Aorta (tissue), 5 donors: Measurements from ENCODE around the gene IL1A. TPM values are rescaled to one million over a fixed set of nuclear protein-coding genes. Genes with fewer than 3 reads are reported as not detected.

Experiments
- ATAC-seq: fragments of 200-7000 bp; cut with Tn5 transposase; one replicate; pipeline ENCODE4 v1.9.1; 2022; ENCODE audit warnings: moderate library complexity; ENCODE audit not compliant: low FRiP score
- DNase-seq, 2 donors: peaks; one replicate each; pipeline ENCODE4 v3.0.0-alpha.2; 2020
- H3K27ac ChIP-seq, 2 donors: one replicate each; pipeline ENCODE4 v1.5.1; 2013; ENCODE audit warnings: low read length in 2 of 2, mild to moderate bottlenecking in 2 of 2, moderate library complexity in 2 of 2, control low read depth in 1 of 2, inconsistent platforms in 1 of 2, low read depth in 1 of 2
- H3K27me3 ChIP-seq, 2 donors: one replicate each; pipeline ENCODE4 v1.6.1; 2013; ENCODE audit warnings: control low read depth in 1 of 2, low read length in 1 of 2, mild to moderate bottlenecking in 1 of 2, moderate library complexity in 1 of 2; ENCODE audit not compliant: insufficient read depth in 2 of 2, control insufficient read depth in 1 of 2
- H3K36me3 ChIP-seq, 2 donors: one replicate each; pipeline ENCODE4 v1.6.1; 2013; ENCODE audit warnings: control low read depth in 1 of 2, low read length in 1 of 2, mild to moderate bottlenecking in 1 of 2; ENCODE audit not compliant: insufficient read depth in 2 of 2, control insufficient read depth in 1 of 2
- H3K4me1 ChIP-seq, 2 donors: one replicate each; pipeline ENCODE4 v1.6.1; 2013; ENCODE audit warnings: low read length in 2 of 2, control low read depth in 1 of 2, mild to moderate bottlenecking in 1 of 2, moderate library complexity in 1 of 2; ENCODE audit not compliant: insufficient read depth in 2 of 2, control insufficient read depth in 1 of 2
- H3K4me3 ChIP-seq, 2 donors: one replicate each; pipeline ENCODE4 v1.5.1; 2013; ENCODE audit warnings: low read length in 2 of 2, control low read depth in 1 of 2, mild to moderate bottlenecking in 1 of 2
- H3K9me3 ChIP-seq: one replicate; pipeline ENCODE4 v1.6.1; 2013; ENCODE audit warnings: mild to moderate bottlenecking, low read length; ENCODE audit not compliant: control insufficient read depth
- WGBS, 2 donors: extraction: QIAGEN DNeasy Blood & Tissue Kit; methylation state at CpG; one replicate each; pipeline ENCODE4 v1.1.7; 2013; 5-methylcytosine and 5-hydroxymethylcytosine counted together
- intact Hi-C, 2 donors: fragments of 100-400 bp; cut with DNase I; formaldehyde crosslinking; loops; one replicate each; pipeline versions ENCODE4 v1.14.2 to v1.15.0; 2022
- polyA plus RNA-seq, 2 donors: library from polyadenylated mRNA; stranded (reverse); fragments of 200-250 nt; gene quantifications; one replicate each; pipeline ENCODE4 v1.2.3, GENCODE V29; 2013
- total RNA-seq, 2 donors: library from RNA; stranded (reverse); fragmentation: NEBNext Ultra II Directional; extraction: Animal tissue kit (Norgen Biotek cat#: 25700); gene quantifications; one replicate each; pipeline ENCODE4 v1.2.1, GENCODE V29; 2021
- donor health status: healthy with polysubstance abuse.
- donor health status: Bipolar disorder and iron deficiency.
- donor health status: DM: no; HTN: no; CAD: no.
- donor health status: DM: no; HTN: no; CAD: no.
- donor health status: DM: yes; HTN: yes; CAD: no.

IL1A gene
- total and polyA plus RNA-seq, 4 donors: 0.19 TPM; not detected in 3

DNA sequence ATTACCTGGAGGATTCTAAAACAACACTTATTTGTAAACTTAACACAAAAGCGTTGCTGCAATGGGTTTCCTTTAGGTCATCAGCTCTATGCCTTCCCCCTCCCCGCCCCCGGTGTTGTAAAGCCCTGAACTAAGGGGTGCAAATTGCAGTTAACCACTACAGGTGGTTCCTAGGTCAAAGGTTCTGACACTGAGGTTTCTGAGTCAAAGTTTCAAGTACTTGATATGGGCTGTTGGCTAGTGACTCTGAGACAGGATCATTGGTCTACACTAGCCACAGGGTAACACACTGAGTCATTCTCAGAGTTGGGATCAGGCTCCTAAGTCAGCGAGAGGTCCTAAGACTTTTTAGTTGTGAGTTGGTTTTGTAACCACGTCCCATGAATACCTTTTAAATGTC is 36.8 kb upstream of the IL1A start:
- Histone ChIP-seq H3K4me1 (no peaks in the 10 kb centered on the region), H3K27me3 (no peaks in the 10 kb centered on the region), H3K36me3 (no peaks in the 10 kb centered on the region), H3K27ac (no peak overlapping the region), H3K4me3 (no peak overlapping the region), H3K9me3 (peaks cover 2% of the 10 kb centered on the region)
- WGBS, 2 donors: 64 to 72% methylated on average over 5 of the region's 5 CpGs
- intact Hi-C loops: no loop called here
- DNase-seq (no peak), ATAC-seq (no peak)

DNA sequence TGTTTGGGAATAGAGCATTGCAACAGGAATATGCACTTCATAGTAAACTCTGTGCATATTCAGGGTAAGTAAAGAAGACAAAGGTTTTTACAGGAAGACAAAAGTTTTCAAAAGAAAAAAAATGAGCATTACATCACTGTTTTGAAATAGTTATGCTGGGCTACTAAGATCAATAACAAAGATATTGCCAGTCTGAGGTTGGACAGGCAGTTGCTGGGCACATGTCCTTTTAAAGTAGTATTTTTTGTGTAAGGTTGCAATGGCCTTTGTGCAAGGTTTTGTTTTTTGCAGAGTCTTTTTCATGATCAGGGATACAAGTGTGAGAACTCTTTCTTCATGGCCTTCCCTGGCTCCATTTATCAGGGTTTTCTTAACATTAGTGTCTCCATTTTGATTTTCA is 36.0 kb upstream of the IL1A start:
- Histone ChIP-seq H3K27me3 (no peaks in the 10 kb centered on the region), H3K27ac (no peak overlapping the region), H3K4me3 (no peak overlapping the region), H3K9me3 (peaks cover 2% of the 10 kb centered on the region), H3K36me3 (no peaks in the 10 kb centered on the region), H3K4me1 (no peaks in the 10 kb centered on the region)
- ATAC-seq (no peak), DNase-seq (no peak)
- intact Hi-C loops: no loop called here

GRCh38 chr2:112819081-112819480 is 34.8 kb upstream of the IL1A start:
- DNase-seq: no peak
- no peak for ATAC-seq
- WGBS, 2 donors: 88 to 90% methylated on average over 7 of the region's 7 CpGs
- no peaks in the 10 kb centered on the region for H3K4me1 ChIP-seq
- H3K27ac ChIP-seq: no peak overlapping the region
- H3K4me3 ChIP-seq: no peak overlapping the region
- intact Hi-C loops: no loop called here
- peaks cover 2% of the 10 kb centered on the region for H3K9me3 ChIP-seq
- H3K27me3 ChIP-seq: no peaks in the 10 kb centered on the region
- H3K36me3 ChIP-seq: no peaks in the 10 kb centered on the region

- Histone ChIP-seq H3K27me3 (no peaks in the 10 kb centered on the region), H3K9me3 (peaks cover 2% of the 10 kb centered on the region), H3K36me3 (no peaks in the 10 kb centered on the region), H3K4me1 (no peaks in the 10 kb centered on the region), H3K27ac (no peak overlapping the region), H3K4me3 (no peak overlapping the region)
- ATAC-seq: no peak
- DNase-seq: no peak
- intact Hi-C loops: no loop called here
- WGBS, 2 donors: 59 to 68% methylated on average over 3 of the region's 3 CpGs
These were observed 34.0 kb upstream of the IL1A start for GRCh38 chr2:112818094-112818902.

GRCh38 chr2:112817082-112817689 is 32.9 kb upstream of the IL1A start:
- Histone ChIP-seq H3K4me1 (no peaks in the 10 kb centered on the region), H3K9me3 (no peaks in the 10 kb centered on the region), H3K27ac (no peak overlapping the region), H3K27me3 (no peaks in the 10 kb centered on the region), H3K4me3 (no peak overlapping the region), H3K36me3 (no peaks in the 10 kb centered on the region)
- WGBS, 2 donors: 72 to 80% methylated on average over 4 of the region's 4 CpGs
- no peak for DNase-seq
- no peak for ATAC-seq
- intact Hi-C loops: no loop called here

GRCh38 chr2:112814278-112814677 is 30.0 kb upstream of the IL1A start:
- H3K4me1 ChIP-seq: no peaks in the 10 kb centered on the region
- ATAC-seq (no peak), DNase-seq (no peak)
- H3K27ac ChIP-seq: no peak overlapping the region
- intact Hi-C loops: no loop called here
- no peaks in the 10 kb centered on the region for H3K27me3 ChIP-seq
- no peak overlapping the region for H3K4me3 ChIP-seq
- H3K36me3 ChIP-seq: no peaks in the 10 kb centered on the region
- 77 to 92% methylated on average over 2 of the region's 2 CpGs for WGBS, 2 donors
- no peaks in the 10 kb centered on the region for H3K9me3 ChIP-seq

DNA sequence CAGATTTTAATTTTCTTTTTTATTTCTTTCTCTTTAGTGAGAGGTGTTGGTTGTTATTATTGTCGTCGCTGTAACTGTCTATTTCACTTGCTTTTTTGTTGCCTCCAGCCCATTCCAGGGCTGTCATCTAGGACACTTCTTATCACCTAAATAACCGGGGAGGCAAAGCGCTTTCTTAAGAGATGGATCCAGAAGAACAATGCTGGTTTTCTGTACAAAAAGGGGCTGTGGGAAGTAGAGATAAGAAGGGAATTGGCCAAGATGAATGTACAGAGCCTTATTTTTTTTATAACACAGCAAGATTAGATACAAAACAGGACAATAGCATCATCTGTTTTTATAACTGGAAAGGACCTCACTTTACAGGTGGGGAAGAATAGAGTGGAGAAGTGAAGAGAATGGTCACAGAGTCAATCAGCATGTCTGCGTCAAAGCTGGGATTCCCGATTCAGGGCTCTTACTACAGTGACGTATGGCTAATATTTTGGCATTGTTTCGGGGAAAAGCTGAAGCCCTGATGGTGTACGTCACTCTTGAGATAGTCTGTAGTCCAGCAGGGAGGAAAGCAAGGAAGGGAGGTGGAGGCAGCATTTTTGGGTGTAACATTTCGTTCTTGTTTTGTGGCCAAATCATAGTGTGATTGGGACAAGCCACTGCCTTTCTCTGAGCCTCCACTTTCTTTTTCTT is 29.1 kb upstream of the IL1A start:
- WGBS, 2 donors: 64 to 65% methylated on average over 10 of the region's 10 CpGs
- Histone ChIP-seq H3K36me3 (no peaks in the 10 kb centered on the region), H3K27me3 (no peaks in the 10 kb centered on the region), H3K9me3 (no peaks in the 10 kb centered on the region), H3K4me3 (no peak overlapping the region), H3K4me1 (no peaks in the 10 kb centered on the region), H3K27ac (no peak overlapping the region)
- DNase-seq (no peak), ATAC-seq (no peak)
- intact Hi-C loops: no loop called here

DNA sequence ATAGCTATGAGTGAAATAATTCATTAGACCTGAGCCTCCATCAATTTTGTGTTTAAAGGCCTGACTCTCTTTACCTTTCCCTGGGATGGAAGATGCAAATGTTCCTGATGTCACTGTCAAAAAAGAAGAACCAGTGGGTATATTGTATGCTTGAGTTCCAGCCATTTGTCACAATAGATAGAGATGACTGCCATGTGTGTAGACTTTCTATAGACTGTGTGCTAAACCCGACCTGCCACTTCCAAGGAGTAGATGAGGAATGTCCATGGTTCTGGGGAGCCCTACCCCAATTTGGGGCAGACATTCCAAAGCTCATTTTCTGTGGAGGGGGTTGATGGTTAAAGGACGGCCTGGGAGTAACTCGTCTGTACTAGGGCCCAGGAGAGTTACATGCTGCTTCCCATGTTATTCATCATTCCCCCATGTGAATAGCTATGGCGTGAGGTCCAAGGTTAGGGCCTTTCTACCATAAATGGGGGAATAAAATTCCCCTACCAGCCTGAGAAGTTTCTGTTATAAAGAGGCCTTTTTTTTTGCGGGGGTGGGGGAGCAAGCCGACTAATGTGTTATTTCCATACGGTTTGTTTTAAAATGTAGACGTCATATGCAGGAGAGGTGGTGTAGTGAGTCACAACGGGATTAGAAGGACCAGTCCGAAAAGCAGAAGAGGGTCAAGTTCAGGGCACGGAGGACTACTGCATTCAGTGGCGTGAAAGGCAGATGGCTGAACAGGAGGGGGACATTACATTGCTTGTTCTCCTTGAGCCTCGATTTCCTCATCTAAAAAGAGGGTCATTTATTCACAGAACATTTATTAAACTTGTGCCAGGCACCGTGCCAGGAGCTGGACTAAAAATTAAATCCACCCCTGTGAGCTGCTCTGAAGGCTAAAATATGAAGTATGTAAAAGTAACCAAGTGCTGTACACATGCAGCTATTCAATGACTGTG is 28.3 kb upstream of the IL1A start:
- WGBS, 2 donors: 49 to 56% methylated on average over 14 of the region's 14 CpGs
- no peak overlapping the region for H3K4me3 ChIP-seq
- H3K4me1 ChIP-seq: no peaks in the 10 kb centered on the region
- H3K27me3 ChIP-seq: no peaks in the 10 kb centered on the region
- H3K36me3 ChIP-seq: no peaks in the 10 kb centered on the region
- intact Hi-C loops: no loop called here
- no peaks in the 10 kb centered on the region for H3K9me3 ChIP-seq
- no peak for DNase-seq
- ATAC-seq: no peak
- H3K27ac ChIP-seq: no peak overlapping the region
